Ovary (tissue), 9 donors: ENCODE results near the gene HHIPL1. TPM values are rescaled to one million over a fixed set of nuclear protein-coding genes. Genes with fewer than 3 reads are reported as not detected.

ENCODE experiments used
- DNase-seq, 5 donors: peaks; one replicate each; pipeline ENCODE4 v3.0.0-alpha.2; 2019 to 2020
- H3K27ac ChIP-seq, 2 donors: fragments of 200-600 bp; one replicate each; pipeline versions ENCODE4 v1.5.1 to v1.8.0; 2019 to 2022
- H3K27me3 ChIP-seq: fragments of 200-600 bp; one replicate; pipeline ENCODE4 v1.8.0; 2022
- H3K36me3 ChIP-seq: fragments of 200-600 bp; sonication (generic); one replicate; pipeline ENCODE4 v1.5.1; 2019
- H3K4me1 ChIP-seq: one replicate; pipeline ENCODE4 v1.8.1; 2013; ENCODE audit warnings: mild to moderate bottlenecking, moderate library complexity; ENCODE audit not compliant: insufficient read depth
- H3K4me3 ChIP-seq: fragments of 200-600 bp; sonication (generic); one replicate; pipeline ENCODE4 v1.5.1; 2017
- H3K9me3 ChIP-seq, 2 donors: fragments of 200-600 bp in 1 of 2; sonication (generic) in 1 of 2; one replicate each; pipeline versions ENCODE4 v1.5.1 to v1.8.1; 2013 to 2019; ENCODE audit warnings: mild to moderate bottlenecking in 1 of 2, moderate library complexity in 1 of 2
- EP300 ChIP-seq: sonication (generic); formaldehyde crosslinking; IDR thresholded peaks from one replicate; pipeline ENCODE4 v1.6.1; 2017; ENCODE audit warnings: antibody characterized with exemption
- POLR2A ChIP-seq: fragments of 450-650 bp; IDR thresholded peaks from one replicate; pipeline ENCODE4 v1.6.1; 2017; ENCODE audit warnings: antibody characterized with exemption, mild to moderate bottlenecking, moderate library complexity
- WGBS, 3 donors: extraction: QIAGEN DNeasy Blood & Tissue Kit in 1 of 3; methylation state at CpG; one replicate each; pipeline versions ENCODE4 v1.1.5 to v1.1.7; 2013 to 2017; 5-methylcytosine and 5-hydroxymethylcytosine counted together
- intact Hi-C, 4 donors: fragments of 100-400 bp; cut with DNase I; formaldehyde crosslinking; loops; one replicate each; pipeline versions ENCODE4 v1.11.0 to v1.15.1; 2022 to 2023
- polyA plus RNA-seq, 2 donors: library from polyadenylated mRNA; stranded (reverse); fragments of 200-250 nt in 1 of 2; fragments of 350-450 nt in 1 of 2; fragmentation: Illumina TruSeq in 1 of 2; extraction: RNeasy Lipid Tissue Mini Kit (QIAGEN cat#74804) in 1 of 2; gene quantifications; one replicate each; pipeline ENCODE4 v1.2.3, GENCODE V29; 2013 to 2014
- total RNA-seq, 7 donors: library from RNA; depleted of rRNA in 2 of 7; stranded (reverse); fragments of >200 nt in 2 of 7; fragmentation: NEBNext Ultra II Directional in 3 of 7; extraction: Animal tissue kit (Norgen Biotek cat#: 25700) in 3 of 7; gene quantifications; one replicate each; pipeline versions ENCODE4 v1.1.0 to v1.2.4, GENCODE V29; 2016 to 2023
- TF ChIP-seq, protein P1 (sequence below), 3 donors: fragments of 450-650 bp in 2 of 3; fragments of 200-600 bp in 1 of 3; IDR thresholded peaks; one replicate each; pipeline versions ENCODE4 v1.5.1 to v1.8.0; 2016 to 2022; ENCODE audit warnings: antibody characterized with exemption in 3 of 3, mild to moderate bottlenecking in 1 of 3
- donor health status: DM: no; HTN: no; CAD: no; lungs with moderate emphysema.
- donor health status: DM: no; HTN: no; CAD: no.
- donor health status: Bipolar disorder and iron deficiency.
- donor health status: DM: yes; HTN: yes; CAD: no.
- donor health status: DM: no; HTN: no; CAD: no.
- donor health status: DM: yes; HTN: yes; CAD: no.

The HHIPL1 gene
- total and polyA plus RNA-seq, 9 donors = 0.48 to 3.8 (median 2.1) TPM

DNA sequence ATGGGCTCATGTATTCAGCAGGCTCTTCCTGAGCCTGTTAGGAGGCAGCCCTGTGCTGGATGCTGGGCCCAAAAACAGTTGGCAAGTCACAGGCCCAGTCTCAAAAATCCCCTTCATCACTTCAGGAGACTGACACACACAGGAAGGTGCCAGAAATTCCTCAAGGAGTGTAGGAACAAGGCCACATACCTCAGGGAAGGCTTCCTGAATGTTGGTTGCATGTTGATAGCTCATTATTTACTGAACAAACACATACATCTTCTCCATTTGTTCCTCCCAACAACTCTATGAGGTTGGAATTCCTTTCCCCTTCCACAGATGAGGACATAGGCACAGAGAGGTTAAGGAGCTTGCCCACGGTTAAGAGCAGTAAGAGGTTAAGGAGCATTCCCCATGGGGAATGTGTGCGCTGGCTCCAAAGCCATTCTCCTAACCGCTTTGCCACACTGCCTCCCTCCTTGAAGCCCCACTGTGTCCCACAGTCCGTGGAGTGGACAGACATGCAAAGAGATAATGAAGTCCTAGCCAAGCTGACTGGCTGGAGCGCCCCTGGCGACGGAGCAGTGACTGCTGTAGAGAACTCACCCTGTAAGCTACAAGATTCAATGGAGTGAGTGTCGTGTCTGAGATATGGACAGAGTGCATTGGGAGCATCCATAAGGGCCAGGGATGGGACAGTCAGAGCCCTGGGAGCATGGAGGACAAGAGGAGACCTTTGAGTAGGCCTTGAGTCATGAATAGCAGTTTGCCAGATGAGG is 3.3 kb downstream of the HHIPL1 start:
- intact Hi-C loops = no loop called here
- no peaks in the 10 kb centered on the region for H3K36me3 ChIP-seq
- no peaks in the 10 kb centered on the region for H3K27me3 ChIP-seq
- no peaks in the 10 kb centered on the region for H3K9me3 ChIP-seq
- H3K27ac ChIP-seq = no peak overlapping the region
- WGBS, 3 donors = 89 to 94% (median 92%) methylated on average over 8 of the region's 8 CpGs
- TF ChIP-seq, protein P1, sequence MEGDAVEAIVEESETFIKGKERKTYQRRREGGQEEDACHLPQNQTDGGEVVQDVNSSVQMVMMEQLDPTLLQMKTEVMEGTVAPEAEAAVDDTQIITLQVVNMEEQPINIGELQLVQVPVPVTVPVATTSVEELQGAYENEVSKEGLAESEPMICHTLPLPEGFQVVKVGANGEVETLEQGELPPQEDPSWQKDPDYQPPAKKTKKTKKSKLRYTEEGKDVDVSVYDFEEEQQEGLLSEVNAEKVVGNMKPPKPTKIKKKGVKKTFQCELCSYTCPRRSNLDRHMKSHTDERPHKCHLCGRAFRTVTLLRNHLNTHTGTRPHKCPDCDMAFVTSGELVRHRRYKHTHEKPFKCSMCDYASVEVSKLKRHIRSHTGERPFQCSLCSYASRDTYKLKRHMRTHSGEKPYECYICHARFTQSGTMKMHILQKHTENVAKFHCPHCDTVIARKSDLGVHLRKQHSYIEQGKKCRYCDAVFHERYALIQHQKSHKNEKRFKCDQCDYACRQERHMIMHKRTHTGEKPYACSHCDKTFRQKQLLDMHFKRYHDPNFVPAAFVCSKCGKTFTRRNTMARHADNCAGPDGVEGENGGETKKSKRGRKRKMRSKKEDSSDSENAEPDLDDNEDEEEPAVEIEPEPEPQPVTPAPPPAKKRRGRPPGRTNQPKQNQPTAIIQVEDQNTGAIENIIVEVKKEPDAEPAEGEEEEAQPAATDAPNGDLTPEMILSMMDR (IDR thresholded peaks at IDR 0.05) = no peak
- TF ChIP-seq POLR2A (no peak), EP300 (no peak)
- peaks cover 7% of the 10 kb centered on the region for H3K4me1 ChIP-seq
- no peak overlapping the region for H3K4me3 ChIP-seq
- DNase-seq = no peak

DNA sequence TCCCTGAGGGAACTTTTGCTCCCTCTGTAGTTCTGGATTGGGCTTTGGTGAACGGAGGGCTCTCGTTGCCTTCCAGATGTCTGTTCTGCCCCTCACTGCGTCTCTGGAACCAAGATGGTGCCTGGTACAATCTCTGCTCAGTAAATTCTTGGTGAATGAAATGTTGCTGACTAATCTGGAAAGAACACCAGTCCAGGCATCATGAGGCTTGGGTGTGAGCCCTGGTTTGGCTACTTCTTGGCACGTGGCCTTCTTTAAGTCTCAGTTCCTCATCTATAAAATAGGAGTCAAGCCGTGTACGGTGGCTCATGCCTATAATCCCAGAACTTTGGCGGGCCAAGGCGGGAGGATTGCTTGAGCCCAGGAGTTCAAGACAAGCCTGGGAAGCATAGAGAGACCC is 4.3 kb downstream of the HHIPL1 start:
- 81 to 84% (median 84%) methylated on average over 8 of the region's 8 CpGs for WGBS, 3 donors

DNA sequence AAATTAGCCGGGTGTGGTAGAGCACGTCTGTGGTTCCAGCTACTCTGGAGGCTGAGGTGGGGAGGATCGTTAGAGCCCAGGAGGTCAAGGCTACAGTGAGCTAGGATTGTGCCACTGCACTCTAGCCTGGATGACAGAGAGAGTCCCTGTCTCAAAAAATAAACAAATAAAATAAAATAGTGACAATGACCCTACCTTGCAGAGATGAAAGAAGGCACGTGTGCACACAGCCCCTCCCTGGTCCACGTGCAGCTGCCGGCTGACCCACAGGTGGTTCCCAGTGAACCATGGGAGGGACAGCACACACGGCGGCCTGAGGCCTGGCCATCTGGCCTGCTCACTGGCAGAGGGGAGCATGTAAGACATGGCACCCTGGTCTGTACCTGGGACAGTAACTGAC is 4.7 kb downstream of the HHIPL1 start:
- Histone ChIP-seq H3K4me1 (peaks cover 11% of the 10 kb centered on the region), H3K27me3 (no peaks in the 10 kb centered on the region), H3K27ac (no peak overlapping the region), H3K4me3 (no peak overlapping the region), H3K9me3 (no peaks in the 10 kb centered on the region), H3K36me3 (no peaks in the 10 kb centered on the region)
- WGBS, 3 donors = 73 to 75% (median 73%) methylated on average over 8 of the region's 8 CpGs
- TF ChIP-seq POLR2A (no peak), EP300 (no peak)
- TF ChIP-seq, protein P1 (IDR thresholded peaks at IDR 0.05) = no peak
- DNase-seq = no peak
- intact Hi-C loops = no loop called here

More for the DNA sequence above, 4.3 kb downstream of the HHIPL1 start:
- Histone ChIP-seq H3K27ac (no peak overlapping the region), H3K9me3 (no peaks in the 10 kb centered on the region), H3K4me1 (peaks cover 9% of the 10 kb centered on the region), H3K36me3 (no peaks in the 10 kb centered on the region), H3K4me3 (no peak overlapping the region), H3K27me3 (no peaks in the 10 kb centered on the region)
- intact Hi-C loops = no loop called here
- TF ChIP-seq EP300 = no peak
- TF ChIP-seq, protein P1 (IDR thresholded peaks at IDR 0.05) = no peak
- no peak for TF ChIP-seq POLR2A
- DNase-seq = no peak

DNA sequence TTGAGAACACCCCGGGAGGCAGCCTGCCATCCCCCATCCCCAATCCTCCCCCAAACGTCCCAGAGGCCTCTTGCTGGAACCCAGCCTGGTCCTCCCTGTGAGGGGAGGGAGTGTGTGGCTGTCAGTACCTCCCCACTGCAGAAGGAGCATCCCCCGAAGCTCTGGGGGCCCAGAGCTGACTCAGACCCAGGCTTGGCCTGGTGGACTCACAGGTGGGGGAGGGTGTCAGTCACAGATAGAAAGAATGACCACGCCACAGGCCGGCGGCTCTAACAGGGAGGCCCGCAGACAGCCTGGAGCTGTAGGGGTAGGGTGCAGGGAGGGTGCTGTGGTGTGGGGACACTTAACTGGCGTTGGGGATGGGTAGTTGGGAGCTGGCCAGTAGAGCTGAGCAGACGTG is 5.3 kb downstream of the HHIPL1 start:
- TF ChIP-seq POLR2A (no peak), EP300 (no peak)
- TF ChIP-seq, protein P1 (IDR thresholded peaks at IDR 0.05) = no peak
- Histone ChIP-seq H3K36me3 (no peaks in the 10 kb centered on the region), H3K27ac (no peak overlapping the region), H3K4me1 (peaks cover 10% of the 10 kb centered on the region), H3K9me3 (no peaks in the 10 kb centered on the region), H3K27me3 (no peaks in the 10 kb centered on the region), H3K4me3 (no peak overlapping the region)
- intact Hi-C loops = no loop called here
- WGBS, 3 donors = 63 to 72% (median 68%) methylated on average over 8 to 9 of the region's 9 CpGs
- DNase-seq = no peak
